NCI-H1694 treated with DMSO at 0.1 percent for 48 hours (cell line): Measurements from ENCODE around the gene SAMD4A.

Source experiments
- DNase-seq: peaks from one replicate; lab custom pipeline; 2025; lab: John Stamatoyannopoulos, UW

The SAMD4A gene

DNA sequence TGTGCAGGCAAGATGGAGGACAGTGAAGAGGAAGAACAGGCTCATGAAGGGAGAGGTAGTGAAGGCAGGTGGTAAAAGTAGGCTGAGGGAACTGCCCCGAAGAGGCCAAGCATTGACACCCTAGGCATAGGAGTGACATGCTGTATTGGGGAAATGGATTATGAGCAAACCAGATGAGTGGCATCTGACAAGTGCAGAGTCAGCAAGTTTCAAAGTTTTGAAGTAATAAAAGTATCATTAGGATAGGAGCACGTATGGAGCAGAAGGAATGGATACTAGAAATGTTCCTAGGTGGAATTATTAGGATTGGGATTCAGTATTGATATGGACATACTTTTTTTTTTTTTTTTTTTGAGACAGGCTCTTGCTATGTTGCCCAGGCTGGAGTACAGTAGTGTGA lies 139.8 kb downstream of the SAMD4A start:
- DNase-seq, result no peak

DNA sequence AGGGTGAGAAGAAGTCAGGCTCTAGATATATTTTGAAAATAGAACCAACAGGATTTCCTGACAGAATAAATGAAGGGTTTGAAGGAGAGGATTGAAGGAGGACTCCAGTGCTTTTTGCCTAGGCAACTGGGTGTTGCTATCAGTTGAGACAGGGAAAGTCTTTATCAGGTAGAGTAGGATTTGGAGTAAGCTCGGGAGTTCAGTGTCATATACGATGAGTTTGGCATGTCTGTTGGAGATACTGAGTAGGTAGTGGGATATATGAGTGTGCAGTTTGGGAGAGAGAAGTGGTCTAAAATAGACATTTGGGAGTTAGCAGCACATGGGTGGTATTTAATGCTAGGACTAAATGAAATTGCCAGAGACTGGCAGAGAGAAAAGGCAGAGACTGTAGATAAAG lies 141.2 kb downstream of the SAMD4A start:
- DNase-seq, result no peak

DNA sequence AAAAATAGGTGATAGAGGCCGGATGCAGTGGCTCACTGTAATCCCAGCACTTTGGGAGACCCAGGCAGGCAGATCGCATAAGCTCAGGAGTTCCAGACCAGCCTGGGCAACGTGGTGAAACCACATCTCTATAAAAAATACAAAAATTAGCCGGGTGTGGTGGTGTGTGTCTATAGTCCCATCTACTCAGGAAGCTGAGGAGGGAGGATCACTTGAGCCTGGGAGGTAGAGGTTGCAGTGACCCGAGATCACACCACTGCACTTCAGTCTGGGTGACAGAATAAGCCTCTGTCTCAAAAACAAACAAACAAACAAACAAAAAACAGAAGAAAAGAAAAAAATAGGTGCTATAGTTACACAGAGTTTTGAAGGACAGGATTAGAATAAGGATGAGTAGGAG lies 142.1 kb downstream of the SAMD4A start:
- no peak for DNase-seq

DNA sequence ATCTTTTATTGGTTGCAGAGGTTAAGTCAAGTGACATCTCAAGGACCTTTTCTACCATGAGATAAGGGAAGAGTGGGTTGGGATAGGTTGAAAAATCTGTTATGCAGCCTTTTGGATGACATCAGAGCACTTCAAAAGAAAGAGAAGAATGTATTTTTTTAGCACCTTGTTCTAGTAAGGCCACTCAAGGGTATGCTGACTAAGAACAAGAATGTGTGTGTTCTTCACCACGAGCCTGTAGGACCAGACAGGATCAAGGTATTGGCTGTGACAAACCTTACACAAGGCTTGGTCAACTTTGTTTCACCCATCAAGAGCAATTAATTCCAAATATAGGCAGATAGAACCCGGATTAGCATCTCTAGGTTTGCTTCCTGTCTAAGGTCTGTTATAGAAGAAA lies 142.5 kb downstream of the SAMD4A start:
- DNase-seq, result no peak

DNA sequence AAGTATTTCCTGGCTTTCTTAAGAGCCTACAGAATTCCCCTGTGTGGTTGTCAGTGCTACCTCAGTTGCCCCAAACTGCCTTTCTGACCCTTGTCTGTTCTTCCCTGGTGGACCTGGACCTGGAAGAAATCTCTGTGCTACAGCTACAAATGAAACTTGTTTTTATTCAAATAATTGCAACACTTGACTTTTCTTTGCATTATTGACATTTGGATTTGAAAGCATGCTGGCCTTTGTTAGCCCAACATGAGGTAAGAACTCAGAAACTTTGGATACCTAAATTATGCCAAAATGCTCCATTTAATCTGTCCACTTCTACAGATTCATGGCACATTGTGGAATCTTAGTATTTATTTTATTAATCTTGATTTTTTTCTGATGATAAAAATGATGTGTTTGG lies 142.9 kb downstream of the SAMD4A start:
- DNase-seq, result no peak

DNA sequence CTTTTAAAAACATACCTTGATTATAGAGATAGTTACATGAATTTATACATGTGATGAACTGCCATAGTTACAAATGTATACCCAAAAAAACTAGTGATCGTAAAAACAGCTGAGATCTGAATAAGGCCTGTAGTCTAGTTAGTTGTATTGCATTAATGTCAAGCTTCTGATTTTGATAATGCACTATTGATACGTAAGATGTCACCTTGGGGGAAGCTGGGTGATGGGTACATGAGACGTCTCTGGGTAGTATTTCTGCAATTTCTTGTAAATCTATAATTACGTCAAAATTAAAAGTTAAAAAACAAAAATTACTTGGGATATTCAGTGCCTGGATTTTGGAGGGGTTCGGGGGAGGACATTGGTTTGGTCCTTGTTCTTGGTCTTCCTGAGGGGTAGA lies 144.4 kb downstream of the SAMD4A start:
- DNase-seq, result no peak

DNA sequence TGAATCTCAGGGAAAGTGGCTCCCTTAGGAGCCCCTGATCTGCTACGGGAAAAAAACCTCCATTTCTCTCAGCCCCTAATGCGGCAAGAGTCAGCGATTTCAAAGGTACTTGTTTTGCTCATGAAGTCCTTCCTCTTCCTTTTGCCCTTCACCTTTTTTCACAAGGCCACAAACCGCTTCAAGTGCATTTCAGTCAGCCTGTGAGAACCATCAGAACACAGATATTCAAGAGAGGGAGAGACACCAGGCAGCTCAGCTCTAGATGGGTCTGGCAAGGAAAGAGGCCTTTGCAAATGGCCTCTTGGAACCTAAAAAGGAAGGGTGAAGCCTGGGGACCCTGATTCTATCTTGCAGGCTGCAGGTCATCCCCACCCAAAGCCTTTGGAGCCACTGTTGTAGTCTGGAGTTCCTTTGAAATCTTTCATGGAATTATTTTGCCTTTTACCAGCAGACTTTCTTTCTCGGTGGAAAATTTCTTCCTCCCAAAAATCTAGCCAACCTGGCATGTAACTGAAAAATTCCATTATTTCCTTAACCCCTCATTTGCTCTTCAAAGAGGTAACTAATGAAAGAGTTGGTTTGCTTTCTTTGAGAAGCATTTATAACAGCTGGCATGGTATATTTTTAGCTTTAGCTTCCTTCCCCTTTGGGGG lies 145.0 kb downstream of the SAMD4A start:
- DNase-seq, result no peak

DNA sequence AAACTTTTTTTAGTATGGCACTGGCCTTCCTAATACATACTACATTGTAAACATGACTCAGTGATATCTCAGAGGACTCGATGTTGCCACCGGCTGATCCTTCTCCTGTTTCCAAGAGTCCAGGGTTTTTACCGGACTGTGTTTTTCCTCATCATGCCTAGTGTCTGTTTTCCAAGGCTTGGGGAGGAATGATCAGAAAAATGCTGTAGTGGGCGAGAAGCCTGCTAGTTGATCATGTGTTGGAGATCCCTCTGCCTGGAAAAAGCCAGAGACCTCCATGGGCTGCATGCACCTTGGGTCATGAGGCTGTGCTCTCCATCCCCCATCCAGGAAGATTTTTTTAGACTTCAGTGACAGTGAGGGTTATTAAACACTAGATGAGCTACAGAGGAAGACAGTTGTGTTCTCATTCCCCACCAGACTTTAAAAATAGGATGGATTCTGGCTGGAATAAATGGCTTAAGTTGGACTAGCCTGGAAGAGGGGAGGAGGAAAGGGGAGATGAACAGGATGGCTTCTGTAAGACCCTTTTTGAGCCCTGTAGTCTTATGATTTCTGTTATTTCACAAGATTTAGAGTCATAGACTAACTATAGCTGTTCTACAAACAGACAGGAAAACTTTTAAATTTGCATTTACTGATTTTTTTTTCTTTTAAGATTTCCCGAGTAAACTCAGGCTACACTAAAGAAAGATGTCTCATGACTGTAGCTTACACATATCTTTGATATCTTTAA lies 145.7 kb downstream of the SAMD4A start:
- DNase-seq, result no peak

DNA sequence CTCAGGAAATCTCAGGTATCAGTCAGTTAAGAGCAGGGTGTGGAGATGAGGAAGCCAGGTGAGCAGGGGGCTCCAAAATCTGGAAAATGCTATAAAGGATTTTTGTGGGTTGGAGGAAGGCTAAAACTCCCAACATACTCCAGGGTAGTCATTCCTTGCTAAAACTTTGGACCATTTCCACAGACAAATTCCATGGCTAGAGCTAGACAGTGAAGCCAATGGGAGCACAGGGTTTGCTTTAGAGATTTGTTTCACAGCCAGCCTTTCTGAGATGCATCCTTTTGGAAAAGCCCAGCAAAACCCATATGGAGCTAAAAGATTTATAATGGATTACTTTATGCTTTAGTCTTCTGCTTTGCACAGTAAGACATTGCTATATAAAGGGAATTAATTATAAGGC lies 146.5 kb downstream of the SAMD4A start:
- no peak for DNase-seq

DNA sequence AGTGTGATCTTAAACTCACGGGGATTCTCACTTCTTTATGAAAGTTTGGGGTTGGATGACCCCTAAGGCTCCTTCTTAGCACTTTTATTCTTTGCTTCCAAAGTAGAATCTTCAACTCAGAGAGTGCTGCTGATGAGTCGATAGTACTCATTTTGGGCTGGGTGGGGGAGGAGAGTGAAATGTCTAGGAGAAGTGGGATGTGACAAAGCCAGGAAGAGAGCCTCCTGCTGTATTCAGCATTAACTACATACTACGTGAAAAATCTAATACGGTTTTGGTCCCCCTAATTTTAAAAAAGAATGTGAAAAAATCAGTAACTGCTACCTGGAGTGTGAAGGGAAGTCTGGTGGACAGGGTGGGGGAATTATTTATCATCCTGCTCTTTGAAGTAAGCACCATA lies 148.3 kb downstream of the SAMD4A start:
- DNase-seq, result no peak

DNA sequence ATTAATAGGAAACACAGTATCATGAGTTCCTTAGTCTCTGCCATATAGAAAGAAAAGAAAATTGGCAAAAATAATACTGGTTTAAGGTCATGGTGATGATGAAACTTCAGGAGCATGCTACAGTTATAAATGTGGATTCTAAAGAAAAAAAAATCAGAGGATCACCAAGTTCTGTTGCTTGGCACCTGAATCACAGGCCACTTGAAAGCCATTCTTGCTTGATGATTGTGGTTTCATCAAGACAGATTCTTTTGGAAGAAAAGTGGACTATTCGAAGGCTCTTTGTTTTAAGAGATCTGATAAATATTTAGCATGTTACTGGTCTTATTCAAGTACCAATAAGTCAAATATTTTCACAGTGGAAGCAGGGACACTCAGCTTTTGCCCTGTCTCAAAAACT lies 148.9 kb downstream of the SAMD4A start:
- no peak for DNase-seq

DNA sequence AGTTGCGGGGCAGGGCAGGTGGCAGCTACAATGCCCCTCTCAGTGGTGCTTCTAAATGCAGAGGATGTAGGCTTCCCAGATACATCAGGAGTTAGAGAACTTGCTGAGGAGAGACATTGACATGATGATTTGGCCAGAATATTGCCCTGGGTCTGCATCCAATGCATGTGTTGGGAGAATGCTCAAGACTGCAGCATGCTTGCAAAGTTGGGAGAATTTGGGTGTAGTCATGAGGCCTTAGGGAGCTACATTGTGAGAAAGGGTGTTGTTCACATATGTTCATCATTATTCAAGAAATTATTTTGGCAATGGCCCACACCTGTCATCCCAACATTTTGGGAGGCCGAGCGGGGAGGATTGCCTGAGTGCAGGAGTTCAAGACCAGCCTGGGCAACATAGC lies 149.9 kb downstream of the SAMD4A start:
- DNase-seq, result no peak

DNA sequence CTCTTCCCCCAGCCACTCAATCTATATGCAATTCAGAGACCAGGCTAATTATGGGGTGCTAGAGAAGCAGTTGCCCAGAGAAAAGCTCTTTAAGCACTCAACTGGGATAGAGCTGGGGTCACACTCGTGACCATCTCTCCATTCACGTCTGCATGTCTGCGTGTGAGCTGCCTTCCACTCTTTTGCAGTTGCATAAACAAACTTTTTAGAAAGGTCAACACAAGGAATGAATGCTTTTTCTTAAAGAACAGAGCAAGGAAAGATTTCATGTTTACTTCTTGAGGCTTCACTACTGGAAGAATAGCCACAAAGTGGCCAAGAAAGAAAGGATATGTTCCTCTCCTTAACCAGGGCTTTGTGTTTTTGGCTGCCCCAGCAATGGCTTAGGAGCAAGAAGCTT lies 151.1 kb downstream of the SAMD4A start:
- no peak for DNase-seq

DNA sequence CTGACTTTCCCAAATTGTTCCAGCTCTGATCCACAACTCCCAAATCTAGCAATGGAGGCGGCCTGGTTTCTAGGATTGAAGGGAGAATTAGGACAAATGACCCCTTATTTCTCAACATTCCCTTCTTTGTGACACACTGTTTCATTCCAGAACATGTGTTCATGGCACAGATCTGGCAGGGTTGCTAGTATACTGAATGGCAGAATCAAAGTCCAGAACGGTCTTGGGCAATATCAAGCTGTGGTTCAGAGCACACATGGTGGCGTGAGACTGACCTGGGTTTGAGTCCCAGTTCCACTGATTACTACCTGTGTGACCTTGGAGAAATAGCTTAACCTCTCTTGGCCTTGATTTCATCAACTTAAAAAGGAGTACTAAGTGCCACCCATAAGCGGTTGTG lies 152.5 kb downstream of the SAMD4A start:
- DNase-seq, result no peak

DNA sequence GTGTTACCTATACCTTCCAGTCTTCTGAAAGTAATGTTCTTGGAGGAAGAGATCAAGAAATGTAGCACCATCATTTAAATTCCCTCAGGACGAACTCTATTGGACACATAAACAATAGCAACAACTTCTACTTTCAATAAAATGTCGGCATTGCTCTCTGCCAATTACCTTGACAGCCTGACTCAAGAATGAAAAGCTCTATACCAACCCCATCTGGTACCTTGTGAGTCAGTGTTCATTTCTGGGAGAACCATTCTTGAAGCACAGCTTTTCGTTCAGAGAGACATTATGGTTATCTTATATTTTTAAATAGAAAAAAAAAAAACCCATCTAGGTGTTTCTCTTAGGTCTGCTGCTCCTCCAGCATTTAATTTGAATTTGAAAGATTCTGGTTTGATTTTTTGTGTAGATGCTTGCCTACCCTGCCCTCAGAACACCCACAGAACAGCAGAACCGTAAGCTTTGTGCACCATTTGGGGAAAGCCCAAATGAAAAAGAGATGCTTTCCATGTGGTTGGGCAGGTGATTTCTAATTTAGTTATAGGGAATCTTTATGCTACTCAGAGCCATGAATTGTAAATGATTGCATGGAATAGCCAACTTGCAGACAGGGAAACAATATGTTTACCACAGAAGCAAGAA lies 156.0 kb downstream of the SAMD4A start:
- DNase-seq, result peak; percentile 3

DNA sequence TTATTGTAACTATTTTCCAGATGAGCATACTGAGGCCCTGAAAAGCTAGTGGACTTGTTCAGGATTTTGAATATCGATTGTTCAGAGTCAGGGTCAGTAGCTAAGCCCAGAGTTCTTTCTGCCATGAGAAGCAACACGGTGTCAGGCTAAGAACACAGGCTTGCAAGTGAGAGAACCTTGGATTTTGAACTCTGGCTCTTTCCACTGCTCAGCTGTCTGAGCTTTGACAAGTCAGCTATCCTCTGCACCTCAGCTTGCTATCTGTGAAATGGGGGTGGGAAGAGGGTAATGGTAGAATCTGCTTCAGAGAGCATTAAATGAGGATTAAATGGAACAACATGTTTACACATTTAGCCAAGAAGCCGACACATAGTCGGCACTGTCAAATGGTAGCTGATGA lies 157.2 kb downstream of the SAMD4A start:
- no peak for DNase-seq

DNA sequence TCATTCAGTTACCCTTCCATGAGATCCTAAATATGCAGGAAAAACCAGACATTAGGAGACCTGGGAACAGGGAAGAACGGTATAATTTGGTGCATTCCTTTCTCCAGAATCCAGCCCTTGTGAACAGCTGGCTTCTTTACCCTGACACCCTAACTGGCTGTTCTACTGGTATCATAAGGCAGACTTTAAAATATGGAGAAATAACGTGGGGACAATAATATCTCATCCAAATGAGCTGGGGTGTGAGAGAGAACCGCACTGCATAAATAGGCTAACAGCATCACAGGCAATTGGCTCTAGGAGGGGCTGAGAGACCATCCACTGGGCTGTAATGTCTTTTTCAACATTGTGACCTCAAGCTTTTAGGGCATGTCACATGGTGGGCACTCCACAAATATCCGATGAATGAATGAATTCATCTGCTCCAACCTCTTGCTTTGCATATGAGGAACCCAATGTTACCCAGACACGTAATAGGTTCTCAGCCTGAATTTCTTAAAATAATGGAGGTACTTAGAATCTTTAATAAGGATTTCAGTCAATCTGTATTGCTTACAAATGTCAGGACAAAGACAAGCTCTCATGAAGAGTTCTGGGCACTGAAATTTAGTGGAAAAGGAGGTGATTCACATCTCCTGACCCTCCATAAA lies 157.9 kb downstream of the SAMD4A start:
- DNase-seq, result no peak

DNA sequence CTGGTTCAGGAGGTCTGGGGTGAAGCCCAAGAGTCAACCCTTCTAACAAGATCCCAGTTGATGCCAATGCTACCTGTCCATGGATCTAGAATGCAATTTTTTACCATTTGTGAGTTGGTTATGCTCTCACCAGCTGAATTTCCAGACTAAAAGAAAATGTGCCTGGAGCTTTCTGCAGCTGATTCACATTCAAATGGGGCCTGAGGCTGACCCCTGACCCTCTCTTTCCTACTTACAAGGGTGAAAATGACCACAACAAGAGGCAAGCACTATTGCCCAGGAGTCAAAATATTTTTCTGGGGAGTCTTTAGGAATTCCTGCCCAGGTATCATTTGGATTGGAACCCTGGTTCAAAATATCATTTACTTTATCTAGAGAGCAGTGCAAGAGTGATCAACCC lies 159.1 kb downstream of the SAMD4A start:
- DNase-seq, result no peak

DNA sequence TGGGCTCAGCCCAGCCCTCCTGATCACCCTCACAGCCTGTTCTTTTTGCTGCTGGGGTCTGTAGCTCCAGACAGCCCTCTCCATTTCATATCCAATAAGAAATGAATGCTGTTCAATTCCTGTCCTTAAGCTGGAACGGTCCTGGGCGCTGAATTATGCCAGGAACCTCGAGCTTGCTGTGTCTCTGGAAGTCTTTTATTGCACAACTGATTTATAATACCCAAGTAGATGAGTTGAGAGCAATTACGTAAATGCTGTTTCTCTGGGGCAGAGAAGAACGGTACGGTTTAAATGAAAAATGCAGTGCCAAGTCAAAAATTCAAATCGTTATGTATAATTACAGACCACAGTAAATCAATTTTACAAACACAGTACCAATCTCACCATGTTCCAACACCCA lies 161.0 kb downstream of the SAMD4A start:
- no peak for DNase-seq

DNA sequence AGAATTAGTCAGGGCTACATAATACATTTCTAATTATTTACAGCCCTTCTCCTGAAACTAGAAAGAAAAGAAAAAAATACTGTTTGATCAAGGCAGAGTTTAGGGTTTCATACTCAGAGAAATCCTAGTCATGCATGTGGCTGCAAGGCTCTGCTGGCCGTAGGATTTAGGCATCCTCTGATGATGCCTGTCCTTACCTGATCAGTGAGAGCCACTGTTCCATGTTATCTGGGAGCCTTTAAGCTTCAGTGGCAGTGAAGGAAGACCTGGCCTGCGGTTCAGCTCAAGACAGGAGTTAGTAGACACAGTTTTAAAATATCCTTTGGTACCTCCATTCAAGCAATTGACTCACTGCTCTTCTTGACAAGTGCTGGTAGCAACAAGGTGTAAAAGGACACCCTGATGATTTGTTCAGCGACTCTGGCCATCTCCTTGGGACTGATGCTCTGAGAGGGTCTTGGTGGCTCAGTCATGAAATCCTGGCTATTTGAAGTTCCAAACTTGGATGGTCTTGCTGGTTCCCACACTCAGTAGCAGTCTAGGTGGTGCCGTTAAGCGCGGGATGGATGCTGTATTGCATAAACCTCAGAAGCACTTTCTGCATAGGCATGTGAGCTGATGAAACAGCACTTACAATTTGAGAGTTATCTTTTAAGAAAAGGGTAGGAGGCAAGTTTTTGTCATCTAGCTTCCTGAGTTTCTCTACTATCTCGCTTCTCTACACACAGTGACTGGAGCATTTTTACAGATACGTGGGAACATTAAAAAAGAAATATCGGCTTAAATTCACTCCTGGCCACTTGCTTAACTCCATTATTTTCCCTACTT lies 162.0 kb downstream of the SAMD4A start:
- no peak for DNase-seq

DNA sequence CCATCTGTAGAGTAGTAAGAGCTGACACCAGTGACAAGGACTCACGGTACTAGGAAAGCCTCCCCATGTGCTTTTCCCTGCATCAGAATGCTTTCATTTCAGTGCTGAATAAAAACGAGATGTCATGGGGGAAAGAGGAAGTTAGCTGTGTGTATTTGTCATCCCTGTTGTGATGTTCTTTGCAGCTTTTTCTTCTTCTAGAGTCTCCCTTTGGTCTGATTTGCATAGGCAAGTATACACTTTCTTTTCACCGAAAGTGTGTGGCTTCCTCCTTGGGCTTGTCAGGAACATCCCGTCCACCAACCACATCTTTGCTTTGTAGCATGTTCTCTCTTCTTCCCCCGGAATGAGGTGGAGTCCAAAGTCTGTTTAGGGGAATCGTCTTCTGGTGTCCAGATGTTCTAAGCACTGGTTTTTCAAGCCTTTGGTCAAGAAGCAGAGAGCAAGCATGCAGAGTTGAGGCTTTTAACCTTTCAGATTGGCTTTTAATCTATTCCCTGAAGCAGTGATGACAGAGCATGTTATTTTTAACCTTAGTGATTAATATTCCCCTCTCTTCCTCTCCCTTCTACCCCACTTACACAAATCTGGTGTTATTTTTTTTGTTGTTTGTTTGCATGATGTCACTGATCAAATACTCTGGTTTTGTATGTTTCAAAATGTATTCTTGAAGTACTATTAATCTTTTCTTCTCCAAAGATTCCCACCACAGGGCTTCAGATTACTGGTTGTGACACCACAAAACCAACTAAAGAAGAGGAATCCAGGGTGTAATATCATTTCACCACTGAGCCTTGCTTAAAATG lies 163.4 kb downstream of the SAMD4A start:
- DNase-seq, result no peak
